Stimulated activated CD8-positive, alpha-beta memory T cell treated with anti-CD3 and anti-CD28 coated beads, Interleukin-15, amount 100 ng/mL, for 48 hours (primary cell): Measurements from ENCODE around the gene EYS.

Experiments
- DNase-seq, 2 donors: peaks; one replicate each; pipeline ENCODE4 v3.0.0-alpha.2; 2020; ENCODE audit warnings: low read depth in 2 of 2

Gene EYS

GRCh38 chr6:64310214-64310613 lies 1396.8 kb downstream of the EYS start:
- no peak for DNase-seq

GRCh38 chr6:64301307-64302236 lies 1405.5 kb downstream of the EYS start:
- no peak for DNase-seq

GRCh38 chr6:64299176-64299575 lies 1407.8 kb downstream of the EYS start:
- DNase-seq: no peak

- DNase-seq: no peak
Observed at GRCh38 chr6:64294034-64294433, 1413.0 kb downstream of the EYS start.

- no peak for DNase-seq
Observed at GRCh38 chr6:64293298-64293697, 1413.7 kb downstream of the EYS start.

GRCh38 chr6:64290867-64291266 lies 1416.2 kb downstream of the EYS start:
- no peak for DNase-seq

GRCh38 chr6:64289931-64290330 lies 1417.1 kb downstream of the EYS start:
- DNase-seq: no peak

GRCh38 chr6:64288351-64288750 lies 1418.7 kb downstream of the EYS start:
- DNase-seq: no peak

- no peak for DNase-seq
Observed at GRCh38 chr6:64281167-64281566, 1425.9 kb downstream of the EYS start.

- no peak for DNase-seq
Observed at GRCh38 chr6:64280569-64280968, 1426.5 kb downstream of the EYS start.

- no peak for DNase-seq
Observed at GRCh38 chr6:64270083-64270482, 1436.9 kb downstream of the EYS start.

GRCh38 chr6:64266351-64266821 lies 1440.6 kb downstream of the EYS start:
- no peak for DNase-seq

GRCh38 chr6:64263778-64264177 lies 1443.2 kb downstream of the EYS start:
- DNase-seq: no peak

- no peak for DNase-seq
Observed at GRCh38 chr6:64259372-64259771, 1447.7 kb downstream of the EYS start.

GRCh38 chr6:64258752-64259151 lies 1448.3 kb downstream of the EYS start:
- no peak for DNase-seq

GRCh38 chr6:64258302-64258701 lies 1448.7 kb downstream of the EYS start:
- DNase-seq: no peak

- no peak for DNase-seq
Observed at GRCh38 chr6:64257586-64257985, 1449.4 kb downstream of the EYS start.

GRCh38 chr6:64256483-64256882 lies 1450.5 kb downstream of the EYS start:
- no peak for DNase-seq

- DNase-seq: no peak
Observed at GRCh38 chr6:64255000-64255399, 1452.0 kb downstream of the EYS start.

- DNase-seq: no peak
Observed at GRCh38 chr6:64254558-64254957, 1452.5 kb downstream of the EYS start.

GRCh38 chr6:64252256-64252655 lies 1454.8 kb downstream of the EYS start:
- no peak for DNase-seq

GRCh38 chr6:64250126-64250525 lies 1456.9 kb downstream of the EYS start:
- no peak for DNase-seq

GRCh38 chr6:64249115-64249514 lies 1457.9 kb downstream of the EYS start:
- no peak for DNase-seq

GRCh38 chr6:64243618-64244017 lies 1463.4 kb downstream of the EYS start:
- DNase-seq: no peak
